OCI-LY1 (cell line): ENCODE results near the gene HSD11B1L.

Source experiments
- H2AFZ ChIP-seq: fragments of 200-600 bp; sonication (generic), shearing (Covaris generic); 2 replicates; pipeline ENCODE4 v1.6.0; 2014; ENCODE audit warnings: antibody characterized with exemption, mild to moderate bottlenecking, low read length
- H3F3A ChIP-seq: fragments of 200-600 bp; sonication (generic), shearing (Covaris generic); 2 replicates; pipeline ENCODE4 v1.6.0; 2014; ENCODE audit warnings: mild to moderate bottlenecking, antibody characterized with exemption, low read length, moderate library complexity; ENCODE audit not compliant: insufficient read depth
- H3K27ac ChIP-seq: fragments of 200-600 bp; sonication (generic); 2 replicates; pipeline ENCODE4 v1.5.1; 2014; ENCODE audit warnings: low read length, mixed run types, mild to moderate bottlenecking, low read depth; ENCODE audit not compliant: poor library complexity, severe bottlenecking
- H3K27me3 ChIP-seq: fragments of 200-600 bp; sonication (generic); 2 replicates; pipeline ENCODE4 v1.6.0; 2014; ENCODE audit warnings: antibody characterized with exemption, mild to moderate bottlenecking, low read length, moderate library complexity; ENCODE audit not compliant: insufficient read depth
- H3K36me3 ChIP-seq: fragments of 200-600 bp; sonication (generic); 2 replicates; pipeline ENCODE4 v1.6.1; 2014; ENCODE audit warnings: mild to moderate bottlenecking, antibody characterized with exemption, low read length, moderate library complexity, mixed read lengths; ENCODE audit not compliant: insufficient read depth
- H3K4me1 ChIP-seq: fragments of 200-600 bp; sonication (generic); 2 replicates; pipeline ENCODE4 v1.5.1; 2014; ENCODE audit warnings: mild to moderate bottlenecking, low read length, moderate library complexity; ENCODE audit not compliant: insufficient read depth, severe bottlenecking
- H3K4me2 ChIP-seq: fragments of 200-600 bp; sonication (generic), shearing (Covaris generic); 2 replicates; pipeline ENCODE4 v1.6.1; 2014; ENCODE audit warnings: low read length
- H3K4me3 ChIP-seq: fragments of 200-600 bp; sonication (generic); 2 replicates; pipeline ENCODE4 v1.5.1; 2014; ENCODE audit warnings: low read length, low read depth, mild to moderate bottlenecking, mixed read lengths; ENCODE audit not compliant: poor library complexity, severe bottlenecking
- H3K79me2 ChIP-seq: fragments of 200-600 bp; shearing (Covaris generic); 2 replicates; pipeline ENCODE4 v1.6.1; 2016; ENCODE audit warnings: mixed run types, low read length, mixed read lengths; ENCODE audit not compliant: insufficient read depth
- H3K9ac ChIP-seq: fragments of 200-600 bp; sonication (generic), shearing (Covaris generic); 2 replicates; pipeline ENCODE4 v1.6.1; 2014; ENCODE audit warnings: mild to moderate bottlenecking, low read length, mixed read lengths
- H3K9me2 ChIP-seq: fragments of 200-600 bp; sonication (generic), shearing (Covaris generic); 2 replicates; pipeline ENCODE4 v1.6.1; 2014; ENCODE audit warnings: low read depth, mild to moderate bottlenecking, low read length, mixed read lengths
- H3K9me3 ChIP-seq: fragments of 200-600 bp; shearing (Covaris generic); 2 replicates; pipeline ENCODE4 v1.6.1; 2014; ENCODE audit warnings: low read length, mixed read lengths
- H4K20me1 ChIP-seq: fragments of 200-600 bp; sonication (generic), shearing (Covaris generic); 2 replicates; pipeline ENCODE4 v1.6.0; 2016; ENCODE audit warnings: mild to moderate bottlenecking, low read length; ENCODE audit not compliant: insufficient read depth
- EZH2 ChIP-seq: fragments of 200-600 bp; sonication (generic), shearing (Covaris generic); IDR thresholded peaks from 2 replicates; pipeline ENCODE4 v1.8.0; 2017; ENCODE audit warnings: borderline replicate concordance, mixed run types, mild to moderate bottlenecking, antibody characterized with exemption, low read length, moderate library complexity, mixed read lengths
- TF ChIP-seq, protein P1 (sequence below): fragments of 200-600 bp; sonication (generic), shearing (Covaris generic); IDR thresholded peaks from 2 replicates; pipeline ENCODE4 v1.5.1; 2017; ENCODE audit warnings: mild to moderate bottlenecking, antibody characterized with exemption, low read length, moderate library complexity, mixed read lengths

Gene HSD11B1L

DNA sequence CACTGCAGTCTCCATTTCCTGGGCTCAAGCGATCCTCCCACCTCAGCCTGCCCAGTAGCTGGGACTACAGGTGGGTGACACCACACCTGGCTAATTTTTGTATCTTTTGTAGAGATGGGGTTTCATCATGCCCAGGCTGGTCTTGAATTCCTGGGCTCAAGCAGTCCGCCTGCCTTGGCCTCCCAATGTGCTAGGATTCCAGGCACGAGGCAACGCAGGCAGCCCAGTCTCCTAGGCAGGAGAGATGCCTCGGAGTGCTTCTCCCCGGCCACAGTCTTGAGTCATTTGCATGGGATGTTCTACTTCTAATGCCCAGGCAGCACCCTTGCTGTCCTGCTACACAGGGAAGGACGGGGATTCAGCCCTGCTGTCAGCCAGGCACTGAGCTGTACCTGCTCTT, 9.2 kb upstream of the HSD11B1L start:
- no peaks in the 10 kb centered on the region for H3F3A ChIP-seq
- peaks cover 64% of the 10 kb centered on the region for H3K36me3 ChIP-seq
- peaks cover 4% of the 10 kb centered on the region for H3K4me1 ChIP-seq
- H3K4me2 ChIP-seq: no peak overlapping the region
- H2AFZ ChIP-seq: no peak overlapping the region
- no peak overlapping the region for H3K4me3 ChIP-seq
- no peaks in the 10 kb centered on the region for H3K27me3 ChIP-seq
- H3K9me3 ChIP-seq: no peaks in the 10 kb centered on the region
- TF ChIP-seq, protein P1, sequence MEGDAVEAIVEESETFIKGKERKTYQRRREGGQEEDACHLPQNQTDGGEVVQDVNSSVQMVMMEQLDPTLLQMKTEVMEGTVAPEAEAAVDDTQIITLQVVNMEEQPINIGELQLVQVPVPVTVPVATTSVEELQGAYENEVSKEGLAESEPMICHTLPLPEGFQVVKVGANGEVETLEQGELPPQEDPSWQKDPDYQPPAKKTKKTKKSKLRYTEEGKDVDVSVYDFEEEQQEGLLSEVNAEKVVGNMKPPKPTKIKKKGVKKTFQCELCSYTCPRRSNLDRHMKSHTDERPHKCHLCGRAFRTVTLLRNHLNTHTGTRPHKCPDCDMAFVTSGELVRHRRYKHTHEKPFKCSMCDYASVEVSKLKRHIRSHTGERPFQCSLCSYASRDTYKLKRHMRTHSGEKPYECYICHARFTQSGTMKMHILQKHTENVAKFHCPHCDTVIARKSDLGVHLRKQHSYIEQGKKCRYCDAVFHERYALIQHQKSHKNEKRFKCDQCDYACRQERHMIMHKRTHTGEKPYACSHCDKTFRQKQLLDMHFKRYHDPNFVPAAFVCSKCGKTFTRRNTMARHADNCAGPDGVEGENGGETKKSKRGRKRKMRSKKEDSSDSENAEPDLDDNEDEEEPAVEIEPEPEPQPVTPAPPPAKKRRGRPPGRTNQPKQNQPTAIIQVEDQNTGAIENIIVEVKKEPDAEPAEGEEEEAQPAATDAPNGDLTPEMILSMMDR: no peak
- TF ChIP-seq EZH2: no peak
- no peaks in the 10 kb centered on the region for H3K9me2 ChIP-seq
- H4K20me1 ChIP-seq: no peaks in the 10 kb centered on the region
- no peaks in the 10 kb centered on the region for H3K79me2 ChIP-seq
- no peak overlapping the region for H3K9ac ChIP-seq
- no peak overlapping the region for H3K27ac ChIP-seq

DNA sequence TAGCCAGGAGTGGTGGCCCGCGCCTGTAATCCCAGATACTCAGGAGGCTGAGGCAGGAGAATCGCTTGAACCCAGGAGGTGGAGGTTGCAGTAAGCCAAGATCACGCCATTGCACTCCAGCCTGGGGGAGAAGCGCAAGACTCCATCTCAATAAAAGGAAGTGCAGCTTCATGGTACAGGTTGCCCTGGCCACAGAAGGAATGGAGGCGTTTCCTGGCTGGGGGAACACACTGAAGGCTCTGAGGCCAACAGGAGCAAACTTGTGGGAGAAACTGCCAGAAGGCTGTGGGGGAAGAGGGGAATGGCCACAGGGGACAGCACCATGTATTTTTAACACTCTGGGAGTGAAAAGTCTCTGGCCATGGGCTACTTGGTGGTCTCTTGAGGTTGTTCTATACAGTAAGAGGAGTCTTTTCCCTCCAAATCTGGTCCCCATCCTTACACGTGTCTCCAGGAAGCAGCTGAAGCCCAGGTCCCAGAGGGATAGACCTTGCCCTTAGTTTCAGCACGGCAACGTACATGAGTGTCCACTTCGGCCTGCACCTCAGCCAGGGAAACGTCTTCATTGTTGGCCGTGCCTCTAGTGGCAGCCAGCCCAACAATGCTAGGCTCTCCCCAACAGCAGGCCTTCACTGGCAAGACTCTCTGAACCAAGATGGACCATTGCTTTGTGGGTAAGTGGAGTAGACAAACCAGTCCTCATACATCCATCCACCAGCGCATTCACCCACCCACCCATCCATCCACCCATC, 7.9 kb upstream of the HSD11B1L start:
- H3K27ac ChIP-seq: no peak overlapping the region
- H3K9ac ChIP-seq: no peak overlapping the region
- no peaks in the 10 kb centered on the region for H3K27me3 ChIP-seq
- peaks cover 4% of the 10 kb centered on the region for H3K4me1 ChIP-seq
- no peaks in the 10 kb centered on the region for H3F3A ChIP-seq
- TF ChIP-seq, protein P1: no peak
- TF ChIP-seq EZH2: no peak
- no peak overlapping the region for H3K4me3 ChIP-seq
- no peaks in the 10 kb centered on the region for H3K9me2 ChIP-seq
- peaks cover 51% of the 10 kb centered on the region for H3K36me3 ChIP-seq
- no peaks in the 10 kb centered on the region for H3K9me3 ChIP-seq
- H2AFZ ChIP-seq: no peak overlapping the region
- no peaks in the 10 kb centered on the region for H4K20me1 ChIP-seq
- H3K4me2 ChIP-seq: no peak overlapping the region
- H3K79me2 ChIP-seq: no peaks in the 10 kb centered on the region

DNA sequence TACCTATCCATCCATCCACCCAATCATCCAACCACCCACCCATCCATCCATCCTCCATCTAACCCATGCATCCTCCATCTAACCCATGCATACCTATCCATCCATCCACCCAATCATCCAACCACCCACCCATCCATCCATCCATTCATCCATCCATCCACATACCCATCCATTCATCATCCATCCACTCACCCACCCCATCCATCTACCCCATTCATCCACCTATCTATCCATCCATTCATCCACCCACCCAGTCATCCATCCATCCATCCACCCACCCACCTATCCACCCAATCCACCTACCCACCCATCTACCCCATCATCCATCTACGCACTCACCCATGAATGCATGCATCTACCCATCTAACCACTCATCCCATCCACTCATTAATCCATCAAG, 7.1 kb upstream of the HSD11B1L start:
- H2AFZ ChIP-seq: no peak overlapping the region
- H3K4me2 ChIP-seq: no peak overlapping the region
- H3K4me1 ChIP-seq: peaks cover 4% of the 10 kb centered on the region
- H3K27ac ChIP-seq: no peak overlapping the region
- no peaks in the 10 kb centered on the region for H3K27me3 ChIP-seq
- no peaks in the 10 kb centered on the region for H4K20me1 ChIP-seq
- no peak overlapping the region for H3K9ac ChIP-seq
- H3K9me2 ChIP-seq: no peaks in the 10 kb centered on the region
- H3K79me2 ChIP-seq: no peaks in the 10 kb centered on the region
- H3F3A ChIP-seq: no peaks in the 10 kb centered on the region
- TF ChIP-seq EZH2: no peak
- TF ChIP-seq, protein P1: no peak
- H3K36me3 ChIP-seq: peaks cover 45% of the 10 kb centered on the region
- no peaks in the 10 kb centered on the region for H3K9me3 ChIP-seq
- no peak overlapping the region for H3K4me3 ChIP-seq
